SHP77 treated with DMSO at 0.1 percent for 48 hours (cell line): ENCODE data around the gene TLE4.
"Not testable (repeated sequence)": the region's sequence is repeated elsewhere in the genome, so short reads cannot be mapped to it uniquely, and the experiment has no call there.

ENCODE experiments used
- DNase-seq: peaks from one replicate; lab custom pipeline; 2025; lab: John Stamatoyannopoulos, UW

TLE4 gene

GRCh38 chr9:79571309-79572031 is at the start of gene TLE4:
Gene TLE4 (plus strand): TSS chr9:79571965. CDS start chr9:79572791, 826 bp downstream.
- DNase-seq = peak; percentile 91

- DNase-seq = no peak
Observed at GRCh38 chr9:79522793-79523192, 49.0 kb upstream of the TLE4 start.

GRCh38 chr9:79524266-79524665 is 47.5 kb upstream of the TLE4 start:
- no peak for DNase-seq

- DNase-seq = no peak
Observed at GRCh38 chr9:79526149-79526672, 45.6 kb upstream of the TLE4 start.

- no peak for DNase-seq
Observed at GRCh38 chr9:79535534-79535933, 36.2 kb upstream of the TLE4 start.

- no peak for DNase-seq
Observed at GRCh38 chr9:79537838-79538237, 33.9 kb upstream of the TLE4 start.

GRCh38 chr9:79542735-79543620 is 28.8 kb upstream of the TLE4 start:
- DNase-seq = peak; percentile 1

GRCh38 chr9:79544375-79544774 is 27.4 kb upstream of the TLE4 start:
- DNase-seq = not testable (repeated sequence)

GRCh38 chr9:79551586-79551985 is 20.2 kb upstream of the TLE4 start:
- DNase-seq = no peak

GRCh38 chr9:79551994-79552393 is 19.8 kb upstream of the TLE4 start:
- DNase-seq = no peak

- no peak for DNase-seq
Observed at GRCh38 chr9:79555474-79556089, 16.2 kb upstream of the TLE4 start.

GRCh38 chr9:79559495-79560181 is 12.1 kb upstream of the TLE4 start:
- no peak for DNase-seq

GRCh38 chr9:79562749-79563386 is 8.9 kb upstream of the TLE4 start:
- no peak for DNase-seq

- DNase-seq = no peak
Observed at GRCh38 chr9:79564105-79564504, 7.7 kb upstream of the TLE4 start.

- no peak for DNase-seq
Observed at GRCh38 chr9:79565245-79565644, 6.5 kb upstream of the TLE4 start.

- DNase-seq = no peak
Observed at GRCh38 chr9:79567671-79568098, 4.1 kb upstream of the TLE4 start.

GRCh38 chr9:79568337-79569101 is 3.2 kb upstream of the TLE4 start:
- no peak for DNase-seq

GRCh38 chr9:79569814-79570447 is 1.8 kb upstream of the TLE4 start:
- DNase-seq = no peak

- no peak for DNase-seq
Observed at GRCh38 chr9:79570448-79571308, 1.1 kb upstream of the TLE4 start.
